GM19099 (cell line): ENCODE measurements around the gene COQ10A.

Source experiments
- POLR2A ChIP-seq: IDR thresholded peaks from 3 replicates; pipeline ENCODE4 v1.6.1; 2011; ENCODE audit warnings: low read depth; ENCODE audit not compliant: insufficient read length; ENCODE audit errors: extremely low read depth

The COQ10A gene

DNA sequence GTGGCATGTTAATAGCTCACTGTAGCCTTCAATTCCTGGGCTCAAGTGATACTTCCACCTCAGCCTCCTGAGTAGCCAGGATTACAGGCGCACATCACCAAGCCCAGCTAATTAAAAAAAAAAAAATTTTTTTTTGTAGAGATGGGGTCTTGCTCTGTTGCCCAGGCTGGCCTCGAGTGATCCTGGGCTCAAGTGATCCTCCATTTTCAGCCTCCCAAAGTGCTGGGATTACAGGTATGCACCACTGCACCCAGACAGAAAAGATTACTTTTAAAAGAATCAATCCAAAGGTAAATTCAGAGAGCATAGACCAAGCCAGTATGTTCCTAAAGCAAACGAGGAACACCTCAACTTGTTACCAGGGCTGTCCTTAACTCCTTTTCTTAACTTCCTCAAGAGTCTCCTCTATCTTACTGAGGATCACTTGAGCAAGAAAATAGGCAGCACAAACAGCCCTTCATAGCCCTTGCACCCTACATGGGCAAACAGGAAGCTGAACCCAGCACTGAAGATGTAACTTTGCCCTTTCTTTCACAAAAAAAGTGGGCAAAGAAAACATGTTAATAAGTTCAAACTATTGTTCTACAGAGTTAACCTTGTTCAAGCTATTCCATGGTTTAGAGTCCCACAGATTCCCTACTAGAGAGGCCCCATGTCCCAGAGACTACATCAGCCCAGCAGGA, 22.1 kb downstream of the COQ10A start:
- no peak for TF ChIP-seq POLR2A

DNA sequence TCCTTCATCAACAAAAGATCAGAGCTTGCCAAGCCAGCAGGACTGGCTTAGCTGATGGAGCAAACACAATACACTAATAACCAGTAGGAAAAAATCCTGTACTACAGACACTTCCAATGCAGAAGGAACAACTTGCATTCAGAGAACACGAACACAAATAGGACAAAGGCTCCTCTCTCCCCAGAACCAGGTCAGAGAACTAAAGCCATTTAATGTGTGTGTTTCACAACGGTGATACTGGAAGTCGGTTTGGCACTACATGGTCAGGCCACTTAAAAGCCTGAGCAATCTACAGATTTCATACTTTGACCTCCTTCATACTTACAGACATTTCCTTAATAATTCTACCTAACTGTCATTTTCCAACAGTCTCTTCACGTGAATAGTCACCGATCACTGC, 27.1 kb downstream of the COQ10A start:
- TF ChIP-seq POLR2A: no peak

DNA sequence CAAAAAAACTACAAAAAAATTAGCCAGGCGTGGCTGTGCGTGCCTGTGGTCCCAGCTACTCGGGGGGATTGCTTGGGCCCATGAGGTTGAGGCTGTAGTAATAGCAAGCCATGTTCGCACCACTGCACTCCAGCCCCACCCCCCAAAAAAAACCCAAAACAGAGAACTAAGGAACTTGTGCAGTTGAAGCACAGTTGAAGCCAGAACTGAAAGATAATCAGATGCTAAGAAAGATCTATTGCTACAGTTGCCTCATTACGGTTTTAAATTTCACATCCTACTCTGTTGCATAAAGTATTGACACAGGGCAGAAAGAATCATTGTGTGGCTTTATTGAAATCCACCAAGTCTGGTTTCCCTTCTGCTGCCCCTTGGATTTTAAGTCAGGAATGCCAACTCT, 29.6 kb downstream of the COQ10A start:
- no peak for TF ChIP-seq POLR2A

DNA sequence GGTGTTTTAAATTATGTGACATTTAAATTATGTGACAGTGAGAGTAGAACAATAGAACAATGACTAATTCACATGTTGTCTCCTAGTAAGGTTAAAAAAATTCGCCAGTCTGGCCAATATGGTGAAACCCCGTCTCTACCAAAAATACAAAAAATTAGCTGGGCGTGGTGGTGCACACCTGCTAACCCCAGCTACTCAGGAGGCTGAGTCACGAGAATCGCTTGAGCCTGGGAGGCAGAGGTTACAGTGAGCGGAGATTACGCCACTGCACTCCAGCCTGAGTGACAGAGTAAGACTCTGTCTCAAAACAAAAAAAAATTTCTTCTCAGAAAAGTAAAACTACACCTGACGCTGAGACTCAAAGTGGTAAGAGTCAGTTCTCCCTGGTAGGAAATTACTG, 30.7 kb downstream of the COQ10A start:
- no peak for TF ChIP-seq POLR2A

DNA sequence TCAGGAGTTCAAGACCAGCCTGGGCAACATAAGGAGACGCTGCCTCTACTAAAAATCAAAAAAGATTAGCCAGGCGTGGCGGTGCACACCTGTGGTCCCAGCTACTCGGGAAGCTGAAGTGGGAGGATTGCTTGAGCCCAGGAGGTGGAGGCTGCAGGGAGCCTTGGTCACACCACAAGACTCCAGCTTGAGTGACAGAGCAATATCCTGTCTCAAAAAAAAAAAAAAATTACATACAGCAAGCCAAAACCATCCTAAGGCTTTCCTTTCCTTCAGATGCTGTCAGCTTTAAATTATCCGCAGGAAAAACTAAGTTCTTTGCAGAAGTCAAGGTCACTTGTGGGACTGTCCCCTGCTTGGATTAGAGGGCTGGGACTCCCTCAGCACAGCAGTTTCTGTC, 32.1 kb downstream of the COQ10A start:
- no peak for TF ChIP-seq POLR2A

DNA sequence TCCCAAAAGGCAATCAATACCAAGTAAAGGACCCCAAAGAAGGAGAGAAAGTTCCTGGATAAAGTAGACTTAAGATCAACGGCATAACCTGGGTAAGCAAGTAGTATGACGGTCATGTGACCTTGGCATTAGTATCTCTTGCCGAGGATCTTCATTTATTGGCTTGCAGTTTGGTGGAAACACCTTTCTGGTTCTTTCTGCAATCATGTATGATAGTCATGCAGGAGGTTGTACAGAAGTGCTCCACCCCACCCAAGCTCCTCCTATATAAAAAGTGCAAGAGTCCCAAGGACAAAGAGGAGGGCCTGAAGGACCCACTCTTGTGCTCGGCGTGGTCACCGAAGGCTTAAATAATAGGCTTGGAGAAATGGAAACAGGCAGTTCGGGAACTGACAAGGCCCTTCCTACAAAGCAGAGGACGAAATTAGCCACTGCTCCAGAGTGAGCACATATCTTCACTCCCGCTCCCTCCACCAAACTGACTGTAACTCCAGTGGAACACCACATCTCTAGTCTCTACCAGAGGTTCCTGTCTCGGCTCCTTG, 32.6 kb downstream of the COQ10A start:
- TF ChIP-seq POLR2A: no peak

DNA sequence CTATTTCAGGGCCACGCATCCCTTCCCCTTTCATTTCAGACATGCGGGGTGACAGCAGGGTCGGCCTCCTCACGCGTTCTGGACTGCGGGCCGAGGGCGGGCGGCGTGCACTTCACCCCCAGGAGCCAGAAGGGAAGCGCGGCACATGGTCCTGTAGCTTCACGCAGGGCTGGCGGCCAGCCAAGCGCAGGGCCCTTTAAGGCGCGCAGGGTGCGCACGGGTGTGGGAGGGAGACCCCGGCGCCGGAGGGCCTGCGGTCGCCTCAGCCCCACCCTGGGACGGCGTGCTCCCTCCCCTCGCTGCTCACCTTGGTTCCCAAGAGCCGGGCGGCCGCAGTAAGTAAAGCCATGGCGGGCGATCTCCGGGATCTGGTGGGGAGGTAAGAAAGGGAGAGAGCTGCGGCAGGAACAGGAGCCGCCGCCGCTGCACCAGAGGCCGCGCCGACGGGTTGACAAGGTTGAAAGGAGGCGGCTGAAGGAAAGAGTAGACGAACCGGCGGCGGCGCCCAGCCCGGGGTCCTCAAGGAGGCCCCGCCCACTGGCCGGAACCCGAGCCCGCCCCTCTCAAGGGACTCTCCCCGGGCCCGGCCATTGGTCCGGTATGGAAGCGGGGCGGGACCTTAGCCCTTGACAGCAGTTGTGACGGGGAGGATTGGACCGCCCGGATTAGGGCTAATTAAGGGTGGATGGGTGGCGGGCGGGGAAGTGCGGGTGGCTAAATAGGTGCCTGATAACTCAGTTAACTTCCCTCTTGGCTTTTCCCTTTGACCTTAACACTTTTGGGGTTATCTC, 33.3 kb downstream of the COQ10A start, which contains the start of gene CS:
TSS of gene CS (minus strand) at position 478 of the 791 bp plus-strand sequence. CDS start at position 349, 129 bp downstream.
- TF ChIP-seq POLR2A: peak; percentile 81

DNA sequence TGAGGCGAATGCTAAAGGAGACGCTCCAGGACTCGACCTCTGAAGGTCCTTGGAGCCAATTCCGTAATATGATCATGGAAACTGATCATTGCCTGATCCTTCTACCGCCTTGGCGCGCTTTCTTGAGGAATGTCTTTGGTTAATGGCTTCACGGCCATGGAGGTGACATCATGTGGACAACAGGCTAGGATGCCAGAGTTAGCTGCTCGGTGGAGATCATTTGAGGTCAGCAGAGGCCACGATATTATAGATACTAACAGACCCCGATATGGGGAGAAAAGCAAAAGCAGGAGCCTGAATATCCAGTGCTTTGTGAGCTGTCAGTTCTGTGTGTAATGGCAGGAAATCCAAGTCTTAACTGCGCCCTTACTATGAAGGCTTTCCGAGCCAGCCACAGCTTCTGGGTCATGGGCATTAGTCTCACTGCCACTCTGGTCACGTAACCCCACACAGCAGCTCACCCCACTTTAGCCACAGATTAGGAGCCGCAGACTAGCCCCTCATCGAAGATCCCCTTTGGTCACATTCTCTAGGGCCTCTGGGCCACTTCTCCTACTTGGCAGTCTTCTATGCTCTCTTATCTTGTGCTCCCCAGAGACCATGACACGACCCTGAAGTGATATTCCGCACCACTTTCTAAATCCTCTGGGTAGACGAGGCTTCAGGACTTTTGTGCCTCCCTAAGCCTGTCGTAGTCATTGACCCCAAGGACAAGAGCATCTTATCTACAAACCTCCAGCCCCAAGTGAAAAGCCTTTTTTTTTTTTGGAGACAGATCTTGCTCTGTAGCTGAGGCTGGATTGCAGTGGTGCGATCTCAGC, 34.1 kb downstream of the COQ10A start:
- TF ChIP-seq POLR2A: no peak

DNA sequence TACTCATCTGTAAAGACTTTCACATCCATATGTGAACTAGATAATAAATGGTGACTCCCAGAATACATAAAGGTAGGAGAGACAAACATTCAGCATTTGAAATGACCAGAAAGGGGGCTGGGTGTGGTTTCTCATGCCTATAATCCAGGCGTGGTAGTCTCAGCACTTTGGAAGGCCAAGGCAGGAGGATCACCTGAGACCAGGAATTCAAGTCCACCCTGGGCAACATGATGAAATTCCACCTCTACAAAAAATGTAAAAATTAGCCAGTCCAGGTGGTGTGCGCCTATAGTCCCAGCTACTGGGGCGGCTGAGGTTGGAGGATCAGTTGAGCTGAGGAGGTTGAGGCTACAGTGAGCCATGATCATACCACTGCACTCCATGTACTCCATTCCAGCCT, 37.5 kb downstream of the COQ10A start:
- no peak for TF ChIP-seq POLR2A

DNA sequence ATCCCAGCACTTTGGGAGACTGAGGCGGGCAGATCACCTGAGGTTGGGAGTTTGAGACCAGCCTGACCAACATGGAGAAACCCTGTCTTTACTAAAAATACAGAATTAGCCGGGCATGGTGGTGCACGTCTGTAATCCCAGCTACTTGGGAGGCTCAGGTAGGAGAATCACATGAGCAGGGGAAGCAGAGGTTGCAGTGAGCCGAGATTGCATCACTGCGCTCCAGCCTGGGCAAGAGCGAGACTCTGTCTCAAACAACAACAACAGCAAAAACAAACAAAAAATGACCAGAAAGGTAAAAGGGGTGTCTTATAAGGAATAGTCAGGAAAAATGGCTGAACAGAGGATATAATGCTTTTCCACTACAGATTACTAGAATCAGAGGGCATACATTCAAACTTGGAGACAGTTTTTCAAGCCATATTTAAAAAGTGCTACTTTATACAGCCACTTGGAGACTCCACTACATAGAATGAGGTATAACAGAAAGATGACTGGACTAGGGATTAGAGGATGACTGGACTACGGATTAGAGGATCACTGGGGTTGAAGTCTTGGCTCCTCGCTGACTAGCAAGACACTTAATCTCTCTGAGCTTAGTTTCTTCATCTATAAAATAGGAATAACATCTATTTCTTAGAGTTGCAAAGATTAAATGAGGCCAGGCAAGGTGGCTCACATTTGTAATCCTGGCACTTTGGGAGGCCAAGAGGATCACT, 38.3 kb downstream of the COQ10A start:
- no peak for TF ChIP-seq POLR2A

DNA sequence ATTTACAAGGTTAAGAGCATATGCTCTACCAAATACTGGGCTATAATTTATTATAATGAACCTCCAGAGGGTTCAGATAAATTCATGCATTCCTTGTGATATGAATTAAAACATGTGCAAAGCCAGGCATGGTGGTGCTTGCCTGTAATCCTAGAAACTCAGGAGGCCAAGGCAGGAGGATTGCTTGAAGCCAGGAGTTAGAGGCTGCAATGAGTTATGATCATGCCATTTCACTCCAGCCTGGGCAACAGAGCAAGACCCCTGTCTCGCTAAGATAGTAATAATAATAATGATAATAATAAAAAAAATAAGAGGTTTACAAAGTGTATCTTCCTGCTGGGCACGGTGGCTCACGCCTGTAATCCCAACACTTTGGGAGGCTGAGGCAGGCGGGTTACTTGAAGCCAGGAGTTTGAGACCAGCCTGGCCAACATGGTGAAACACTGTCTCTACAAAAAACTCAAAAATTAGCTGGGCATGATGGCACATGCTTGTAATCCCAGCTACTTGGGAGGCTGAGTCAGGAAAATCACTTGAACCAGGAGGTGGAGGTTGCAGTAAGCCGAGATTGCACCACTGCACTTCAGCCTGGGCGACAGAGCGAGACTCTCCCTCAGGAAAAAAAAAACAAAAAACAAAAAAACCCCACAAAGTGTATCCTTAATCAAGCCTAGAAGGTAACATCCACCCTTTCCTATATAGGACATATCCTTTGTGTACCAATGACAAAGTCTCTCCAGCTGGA, 40.7 kb downstream of the COQ10A start:
- TF ChIP-seq POLR2A: no peak

DNA sequence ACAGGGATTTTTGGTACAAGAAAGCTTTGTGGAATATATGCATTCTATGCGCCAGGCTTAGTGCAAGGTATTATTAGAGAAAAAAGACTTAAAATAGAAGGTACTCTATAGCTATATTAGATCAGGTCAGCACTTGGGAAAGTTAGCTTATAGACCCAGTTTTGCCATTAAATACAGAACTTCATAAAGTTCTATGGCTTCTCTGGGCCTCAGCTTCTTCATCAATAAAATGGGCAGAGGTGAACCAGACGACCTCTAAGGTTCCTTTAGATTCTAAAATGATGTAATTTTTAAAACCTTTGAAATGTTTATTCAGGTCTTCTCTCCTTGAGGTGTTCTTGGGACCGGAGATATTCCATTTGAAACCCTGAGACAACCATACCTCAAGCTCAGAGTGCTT, 42.0 kb downstream of the COQ10A start:
- TF ChIP-seq POLR2A: no peak

DNA sequence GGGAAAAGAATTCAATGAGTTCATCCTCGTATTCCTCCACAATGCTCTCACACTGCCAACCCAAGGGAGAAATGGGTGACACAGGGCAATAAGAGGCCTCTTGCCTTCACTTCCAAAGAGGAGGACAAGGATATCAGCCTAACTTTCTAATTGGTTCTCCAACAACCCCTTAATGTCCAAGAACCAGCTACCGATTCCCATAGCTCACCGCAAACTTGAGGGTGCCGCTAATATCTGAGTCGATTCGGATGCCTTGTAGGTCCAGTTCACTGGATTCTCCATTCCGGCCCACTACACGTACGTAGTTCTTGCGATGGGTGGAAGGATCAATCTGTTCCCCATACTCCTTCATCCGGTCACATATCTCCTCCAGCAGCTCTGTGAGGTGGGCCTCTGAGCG, 44.3 kb downstream of the COQ10A start:
- TF ChIP-seq POLR2A: no peak

DNA sequence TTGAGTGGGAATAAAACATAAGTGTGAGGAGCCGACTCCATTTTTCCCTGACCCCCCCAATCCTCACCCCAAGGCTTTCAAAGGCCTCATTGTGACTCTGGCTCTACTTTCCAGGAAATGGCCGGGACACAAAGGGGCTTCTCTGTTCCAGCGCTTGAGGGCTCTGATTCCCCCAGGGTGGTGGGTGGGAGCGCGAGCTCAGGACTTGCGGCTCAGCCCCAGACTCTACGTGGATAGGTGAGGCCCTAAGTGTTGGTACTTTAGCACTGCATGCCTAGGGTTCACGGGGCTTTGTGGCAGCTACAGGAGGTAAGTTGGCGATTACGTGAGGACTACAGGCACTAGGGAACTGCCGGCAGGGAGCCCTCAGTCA, 48.5 kb downstream of the COQ10A start:
- no peak for TF ChIP-seq POLR2A
